ENCODE results near the gene DNAJC9. TPM values are rescaled to one million over a fixed set of nuclear protein-coding genes. Genes with fewer than 3 reads are reported as not detected.

Gene DNAJC9
- total and polyA plus RNA-seq, 2 of the 4 experiments (the other 2 are of a cell fraction): 20.0 to 28.7 TPM

- Histone ChIP-seq H4K91ac (ENCODE audit: insufficient read depth, low read depth, low read length) (no peak overlapping the region), H2BK15ac (ENCODE audit: low read depth, low read length) (no peak overlapping the region), H4K20me1 (ENCODE audit: insufficient read depth, low read length) (no peaks in the 10 kb centered on the region), H2BK20ac (ENCODE audit: low read depth, low read length) (no peak overlapping the region), H3K9me3 (ENCODE audit: control insufficient read depth, insufficient read depth, low read length) (no peaks in the 10 kb centered on the region), H3K4me2 (ENCODE audit: low read depth, low read length) (peak overlapping the region; percentile 62; the same call in 1 of the 2 replicates), H3K56ac (ENCODE audit: extremely low read depth, insufficient read depth, low read length) (no peak overlapping the region), H2AK9ac (replicated peaks; ENCODE audit: low read depth, low read length, poor library complexity) (no peak overlapping the region), H2BK5ac (ENCODE audit: low read depth, low read length, poor library complexity, severe bottlenecking) (no peak overlapping the region), H2AK5ac (ENCODE audit: low read depth, low read length) (no peak overlapping the region), H4K8ac (ENCODE audit: low read depth in 2 of 2, low read length in 2 of 2) (no peak overlapping the region), H3K4me3 (ENCODE audit: insufficient read depth, low read depth, low read length) (no peak overlapping the region), H3K4ac (ENCODE audit: low read depth, low read length) (no peak overlapping the region), H3K27me3 (ENCODE audit: control insufficient read depth, insufficient read depth, low read length) (peaks cover 11% of the 10 kb centered on the region), H3K4me1 (ENCODE audit: control insufficient read depth, insufficient read depth, low read length) (no peaks in the 10 kb centered on the region), H3K23ac (ENCODE audit: low read depth, low read length) (no peak overlapping the region), H3K79me1 (ENCODE audit: low read depth in 1 of 2, low read length in 2 of 2) (no peaks in the 10 kb centered on the region), H2AFZ (replicated peaks; ENCODE audit: low read length, poor library complexity) (no peak overlapping the region), H4K5ac (ENCODE audit: low read depth, low read length) (no peak overlapping the region), H2BK120ac (ENCODE audit: low read depth, low read length) (no peak overlapping the region), H3K27ac (ENCODE audit: insufficient read depth, low read length) (no peak overlapping the region), H3K9ac (ENCODE audit: low read depth, low read length) (no peak overlapping the region), H3K18ac (ENCODE audit: low read depth, low read length) (no peak overlapping the region), H3K36me3 (ENCODE audit: control insufficient read depth, insufficient read depth, low read length) (no peaks in the 10 kb centered on the region), H3K14ac (replicated peaks; ENCODE audit: low read depth, low read length) (no peak overlapping the region), H3K9me1 (ENCODE audit: insufficient read depth, low read length) (no peaks in the 10 kb centered on the region)
- ChIA-PET POLR2A (ENCODE audit: unreplicated experiment) (no interaction called here), CTCF (interaction anchor here (0.5 kb wide), 1 partner anchor 58 kb away, joined by 5 read pairs; no protein-coding TSS in a partner anchor)
- ATAC-seq (ENCODE audit: low read depth) (peak; percentile 29), DNase-seq (peak; percentile 36)
- no TSS peak for BruUV-seq (replicated peaks)
- TF ChIP-seq CTCF (conservative IDR thresholded peaks at IDR 0.05; ENCODE audit: low read depth, low read length) (peak; percentile 59), RFX5 (IDR thresholded peaks at IDR 0.05; ENCODE audit: low read depth, low read length) (no peak), RCOR1 (IDR thresholded peaks at IDR 0.05; ENCODE audit: insufficient replicate concordance, low read length) (no peak), CHD1 (IDR thresholded peaks at IDR 0.05; ENCODE audit: low read depth, low read length) (no peak), MAFK (IDR thresholded peaks at IDR 0.05; ENCODE audit: low read depth, low read length) (no peak), SMC3 (IDR thresholded peaks at IDR 0.05; ENCODE audit: low read depth, low read length) (peak; percentile 55), NFE2L2 (IDR thresholded peaks at IDR 0.05; ENCODE audit: low read depth, low read length) (no peak), RAD21 (IDR thresholded peaks at IDR 0.05; ENCODE audit: low read length) (peak; percentile 44)
- intact Hi-C loops (cut with micrococcal nuclease) (loop anchor here (5.0 kb wide), 1 partner anchor 378 kb away; the partner anchor contains the start of gene MYOZ1), dilution Hi-C loops (cut with HindIII; ENCODE audit: low sequenced_read_pairs, unreplicated experiment) (no loop called here), in situ Hi-C loops (cut with MboI; ENCODE audit: low sequenced_read_pairs) (loop anchor here (25.0 kb wide), 1 partner anchor 373 kb away; the partner anchor contains the start of gene MYOZ1)
- no CpG with 5 or more reads among the region's 1 CpG for WGBS, 2 experiments (ENCODE audit: extremely low coverage in 2 of 2, insufficient read length in 1 of 2)
These were observed 16.8 kb upstream of the DNAJC9 start for GRCh38 chr10:73263693-73264347.
